Peyer's patch (tissue), 4 donors: ENCODE results near the gene TGM3.

Experiments
- CTCF ChIP-seq, 6 experiments: fragments of 450-650 bp in 4 of 6; fragments of 200-600 bp in 2 of 6; sonication (generic) in 1 of 6; IDR thresholded peaks; one replicate each; pipeline ENCODE4 v1.5.1; 2017 to 2019; ENCODE audit warnings: antibody characterized with exemption in 6 of 6, mild to moderate bottlenecking in 3 of 6, moderate library complexity in 1 of 6
- POLR2A ChIP-seq, 2 donors: fragments of 450-650 bp; IDR thresholded peaks; one replicate each; pipeline ENCODE4 v1.5.1; 2017; ENCODE audit warnings: antibody characterized with exemption in 2 of 2, mild to moderate bottlenecking in 2 of 2, moderate library complexity in 2 of 2

GRCh38 chr20:2307136-2307535 lies 11.3 kb downstream of the TGM3 start:
- TF ChIP-seq CTCF (IDR thresholded peaks at IDR 0.05) (no peak), POLR2A (IDR thresholded peaks at IDR 0.05) (no peak)
